IPS-18a (cell line): ENCODE data around the gene RTEL1.

Experiments
- H3K27ac ChIP-seq: one replicate; pipeline ENCODE4 v1.5.1; 2013; ENCODE audit warnings: low read length
- H3K27me3 ChIP-seq: one replicate; pipeline ENCODE4 v1.6.1; 2013; ENCODE audit warnings: mild to moderate bottlenecking, low read length; ENCODE audit not compliant: control insufficient read depth, insufficient read depth
- H3K36me3 ChIP-seq: one replicate; pipeline ENCODE4 v1.6.1; 2013; ENCODE audit warnings: low read depth, low read length; ENCODE audit not compliant: control insufficient read depth
- H3K4me1 ChIP-seq: one replicate; pipeline ENCODE4 v1.6.1; 2013; ENCODE audit warnings: low read depth, low read length; ENCODE audit not compliant: control insufficient read depth
- H3K4me3 ChIP-seq: one replicate; pipeline ENCODE4 v1.5.1; 2013; ENCODE audit warnings: low read length
- H3K9ac ChIP-seq: one replicate; pipeline ENCODE4 v1.6.1; 2013; ENCODE audit warnings: mild to moderate bottlenecking, low read length, moderate library complexity
- H3K9me3 ChIP-seq: one replicate; pipeline ENCODE4 v1.6.1; 2013; ENCODE audit warnings: low read depth, low read length; ENCODE audit not compliant: control insufficient read depth

The RTEL1 gene

DNA sequence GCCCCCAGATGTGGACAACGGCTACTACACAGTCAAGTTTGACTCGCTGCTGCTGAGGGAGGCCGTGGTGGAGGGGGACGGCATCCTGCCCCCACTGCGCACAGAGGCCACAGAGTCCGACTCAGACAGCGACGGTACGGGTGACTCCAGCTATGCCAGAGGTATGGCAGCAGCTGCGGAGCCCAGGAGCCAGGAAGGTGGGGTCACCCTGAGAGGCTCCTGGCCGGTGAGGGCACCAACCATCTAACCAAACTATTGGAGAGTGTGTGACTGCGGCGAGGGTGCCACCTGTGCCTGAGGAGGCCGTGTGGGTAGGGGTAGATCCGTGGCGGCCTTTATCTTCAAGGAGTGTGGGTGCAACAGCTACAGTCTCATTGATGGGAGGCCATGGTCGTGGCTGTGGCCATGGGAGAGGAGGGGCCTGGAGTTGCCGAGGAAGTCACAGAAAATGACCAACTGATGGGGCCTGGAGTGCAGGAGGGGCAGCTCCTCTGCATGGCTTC is 75.5 kb downstream of the RTEL1 start:
- Histone ChIP-seq H3K36me3 (peaks cover 3% of the 10 kb centered on the region), H3K9ac (no peak overlapping the region), H3K27ac (no peak overlapping the region), H3K27me3 (no peaks in the 10 kb centered on the region), H3K4me1 (no peaks in the 10 kb centered on the region), H3K9me3 (no peaks in the 10 kb centered on the region), H3K4me3 (no peak overlapping the region)

- H3K9ac ChIP-seq, result no peak overlapping the region
- no peaks in the 10 kb centered on the region for H3K9me3 ChIP-seq
- H3K27me3 ChIP-seq, result no peaks in the 10 kb centered on the region
- H3K4me3 ChIP-seq, result no peak overlapping the region
- peaks cover 3% of the 10 kb centered on the region for H3K36me3 ChIP-seq
- no peak overlapping the region for H3K27ac ChIP-seq
- H3K4me1 ChIP-seq, result no peaks in the 10 kb centered on the region
These were observed 76.2 kb downstream of the RTEL1 start for GRCh38 chr20:63734111-63734945.

- Histone ChIP-seq H3K4me1 (no peaks in the 10 kb centered on the region), H3K9ac (no peak overlapping the region), H3K36me3 (peaks cover 3% of the 10 kb centered on the region), H3K27me3 (no peaks in the 10 kb centered on the region), H3K4me3 (no peak overlapping the region), H3K9me3 (no peaks in the 10 kb centered on the region), H3K27ac (no peak overlapping the region)
These were observed 77.1 kb downstream of the RTEL1 start for GRCh38 chr20:63734946-63735858.

DNA sequence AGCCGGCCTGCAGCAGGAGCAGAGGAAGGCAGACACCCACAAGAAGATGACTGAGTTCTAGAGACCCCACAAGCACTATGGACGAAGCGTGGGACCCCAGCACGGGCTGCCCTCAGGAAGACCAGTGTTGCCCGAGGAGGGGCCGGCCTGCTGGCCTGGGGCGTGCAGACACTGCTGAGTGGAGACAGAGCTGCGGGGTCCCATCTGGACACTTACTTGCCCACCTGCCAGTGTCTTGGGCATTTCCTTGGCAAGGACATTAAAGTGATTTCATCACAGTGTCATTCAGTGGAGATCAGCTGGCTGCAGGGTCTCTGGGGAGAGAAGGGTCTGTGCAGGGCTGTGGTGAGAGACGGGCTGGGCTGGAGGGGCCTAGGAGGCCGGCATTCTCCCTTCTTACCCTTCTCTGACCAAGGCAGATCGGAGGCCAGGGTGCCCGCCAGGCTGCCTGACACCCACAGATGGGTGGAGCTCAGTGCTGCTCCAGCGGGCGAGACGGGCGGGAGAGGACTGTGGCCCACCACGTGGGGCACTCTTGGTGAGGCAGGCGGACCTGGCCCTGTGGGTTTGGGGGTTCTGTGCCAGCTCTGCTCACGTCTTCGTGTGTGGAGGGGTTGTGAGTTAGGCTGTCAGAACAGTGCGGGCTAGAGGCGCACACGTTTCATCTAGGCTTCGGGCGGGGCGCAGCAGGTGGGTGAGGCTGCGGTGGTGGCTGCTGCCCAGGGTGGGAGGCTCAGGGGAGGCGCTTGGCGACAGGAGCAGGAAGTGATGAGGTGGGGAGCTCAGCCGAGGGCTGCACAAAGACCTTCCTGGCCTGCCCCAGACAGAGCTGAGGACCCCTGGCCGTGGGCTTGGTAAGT is 78.0 kb downstream of the RTEL1 start, which contains the start of gene LIME1:
LIME1 (plus strand) TSS at position 806 of the 860 bp plus-strand sequence. CDS start 886 bp downstream, outside the sequence.
- H3K9me3 ChIP-seq, result no peaks in the 10 kb centered on the region
- no peak within 1 kb of the TSS for H3K9ac ChIP-seq
- H3K27ac ChIP-seq, result no peak within 1 kb of the TSS
- H3K4me3 ChIP-seq, result no peak within 1 kb of the TSS
- no peaks in the 10 kb centered on the region for H3K27me3 ChIP-seq
- no peaks in the 10 kb centered on the region for H3K4me1 ChIP-seq
- H3K36me3 ChIP-seq, result peaks cover 3% of the 10 kb centered on the region

- Histone ChIP-seq H3K4me3 (no peak overlapping the region), H3K9ac (no peak overlapping the region), H3K4me1 (peaks cover 4% of the 10 kb centered on the region), H3K9me3 (no peaks in the 10 kb centered on the region), H3K27me3 (no peaks in the 10 kb centered on the region), H3K36me3 (peaks cover 3% of the 10 kb centered on the region), H3K27ac (no peak overlapping the region)
These were observed 79.0 kb downstream of the RTEL1 start for GRCh38 chr20:63736893-63737694.

- Histone ChIP-seq H3K9me3 (no peaks in the 10 kb centered on the region), H3K4me1 (peaks cover 4% of the 10 kb centered on the region), H3K36me3 (peaks cover 3% of the 10 kb centered on the region), H3K4me3 (no peak overlapping the region), H3K27me3 (no peaks in the 10 kb centered on the region), H3K9ac (no peak overlapping the region), H3K27ac (no peak overlapping the region)
These were observed 79.5 kb downstream of the RTEL1 start for GRCh38 chr20:63737695-63737944.

DNA sequence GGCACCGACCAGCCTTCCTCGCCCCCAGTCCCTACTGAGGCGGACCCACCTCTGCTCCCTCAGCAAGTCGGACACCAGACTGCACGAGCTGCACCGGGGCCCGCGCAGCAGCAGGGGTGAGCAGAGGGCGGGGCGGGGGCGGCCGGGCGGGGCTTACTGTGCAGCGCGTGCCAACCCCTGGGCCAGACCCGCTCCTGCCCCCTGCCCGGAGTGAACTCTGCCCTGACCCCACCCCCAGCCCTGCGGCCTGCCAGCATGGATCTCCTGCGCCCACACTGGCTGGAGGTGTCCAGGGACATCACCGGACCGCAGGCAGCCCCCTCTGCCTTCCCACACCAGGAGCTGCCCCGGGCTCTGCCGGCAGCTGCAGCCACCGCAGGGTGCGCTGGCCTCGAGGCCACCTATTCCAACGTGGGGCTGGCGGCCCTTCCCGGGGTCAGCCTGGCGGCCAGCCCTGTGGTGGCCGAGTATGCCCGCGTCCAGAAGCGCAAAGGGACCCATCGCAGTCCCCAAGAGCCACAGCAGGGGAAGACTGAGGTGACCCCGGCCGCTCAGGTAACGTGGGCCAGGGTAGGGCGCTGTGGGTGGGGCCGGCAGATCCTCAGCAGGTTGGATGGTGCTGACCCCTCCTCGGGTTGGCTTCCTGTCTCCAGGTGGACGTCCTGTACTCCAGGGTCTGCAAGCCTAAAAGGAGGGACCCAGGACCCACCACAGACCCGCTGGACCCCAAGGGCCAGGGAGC is 80.0 kb downstream of the RTEL1 start:
- Histone ChIP-seq H3K9ac (no peak overlapping the region), H3K36me3 (peaks cover 3% of the 10 kb centered on the region), H3K9me3 (no peaks in the 10 kb centered on the region), H3K4me3 (no peak overlapping the region), H3K4me1 (peaks cover 4% of the 10 kb centered on the region), H3K27me3 (no peaks in the 10 kb centered on the region), H3K27ac (no peak overlapping the region)

DNA sequence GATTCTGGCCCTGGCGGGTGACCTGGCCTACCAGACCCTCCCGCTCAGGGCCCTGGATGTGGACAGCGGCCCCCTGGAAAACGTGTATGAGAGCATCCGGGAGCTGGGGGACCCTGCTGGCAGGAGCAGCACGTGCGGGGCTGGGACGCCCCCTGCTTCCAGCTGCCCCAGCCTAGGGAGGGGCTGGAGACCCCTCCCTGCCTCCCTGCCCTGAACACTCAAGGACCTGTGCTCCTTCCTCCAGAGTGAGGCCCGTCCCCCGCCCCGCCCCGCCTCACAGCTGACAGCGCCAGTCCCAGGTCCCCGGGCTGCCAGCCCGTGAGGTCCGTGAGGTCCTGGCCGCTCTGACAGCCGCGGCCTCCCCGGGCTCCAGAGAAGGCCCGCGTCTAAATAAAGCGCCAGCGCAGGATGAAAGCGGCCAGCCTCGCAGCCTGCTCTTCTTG is 80.6 kb downstream of the RTEL1 start:
- no peak overlapping the region for H3K9ac ChIP-seq

DNA sequence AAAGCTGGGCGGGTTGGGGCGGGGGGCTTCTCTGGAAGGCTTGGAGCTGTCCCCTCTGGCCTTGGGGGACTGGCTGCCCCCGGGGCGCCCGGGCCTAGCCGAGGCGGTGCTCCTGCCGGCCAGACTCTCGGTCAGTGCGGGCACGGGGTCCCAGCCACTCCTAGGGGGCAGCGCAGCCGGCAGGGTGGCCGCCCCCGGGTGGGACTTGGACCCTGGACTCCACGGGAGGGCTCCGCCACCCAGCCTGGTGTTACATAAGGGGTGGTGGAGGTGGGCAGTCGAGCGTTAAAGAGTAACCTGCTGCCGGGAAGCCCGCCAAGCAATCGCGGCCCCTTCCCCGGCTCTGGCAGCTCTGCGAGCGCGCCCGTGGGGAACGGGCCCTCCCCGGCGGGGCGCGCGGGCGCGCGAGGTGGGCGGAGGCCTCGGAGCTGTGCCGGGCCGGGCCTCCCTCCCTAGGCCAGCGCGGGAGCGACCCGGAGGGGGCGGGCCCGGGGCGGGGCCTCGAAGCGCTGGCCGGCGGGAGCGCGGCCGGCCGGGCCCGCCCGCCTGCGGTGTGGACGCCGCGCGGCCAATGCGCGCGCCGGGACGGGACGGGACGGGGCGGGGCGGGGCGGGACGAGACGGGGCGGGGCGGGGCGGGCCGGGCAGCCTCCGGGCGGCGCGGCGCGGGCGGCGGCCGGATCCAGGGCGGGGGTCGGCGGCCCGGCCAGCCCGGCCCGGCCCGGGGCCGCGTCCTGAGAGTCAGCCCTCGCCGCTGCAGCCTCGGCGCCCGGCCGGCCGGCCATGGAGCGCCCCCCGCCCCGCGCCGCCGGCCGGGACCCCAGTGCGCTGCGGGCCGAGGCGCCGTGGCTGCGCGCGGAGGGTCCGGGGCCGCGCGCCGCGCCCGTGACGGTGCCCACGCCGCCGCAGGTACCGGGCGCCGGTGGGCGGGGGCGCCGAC is 81.3 kb downstream of the RTEL1 start, which contains the start of gene SLC2A4RG:
SLC2A4RG (plus strand) TSS at position 647 of the 940 bp plus-strand sequence; CDS start at position 784, 137 bp downstream.
- H3K27ac ChIP-seq, result no peak within 1 kb of the TSS
- peaks cover 8% of the 10 kb centered on the region for H3K36me3 ChIP-seq
- H3K9me3 ChIP-seq, result no peaks in the 10 kb centered on the region
- H3K27me3 ChIP-seq, result no peaks in the 10 kb centered on the region
- peak within 1 kb of the TSS; percentile 48 for H3K9ac ChIP-seq
- peak within 1 kb of the TSS; percentile 75 for H3K4me3 ChIP-seq
- peaks cover 4% of the 10 kb centered on the region for H3K4me1 ChIP-seq

More for the DNA sequence above, 80.6 kb downstream of the RTEL1 start:
- peak overlapping the region; percentile 51 for H3K4me3 ChIP-seq
- H3K27ac ChIP-seq, result no peak overlapping the region
- no peaks in the 10 kb centered on the region for H3K27me3 ChIP-seq
- no peaks in the 10 kb centered on the region for H3K9me3 ChIP-seq
- peaks cover 4% of the 10 kb centered on the region for H3K4me1 ChIP-seq
- H3K36me3 ChIP-seq, result peaks cover 5% of the 10 kb centered on the region
